SU-DHL-6 (cell line): ENCODE data around the gene PPP2R3A.

Source experiments
- H2AFZ ChIP-seq: fragments of 200-600 bp; sonication (generic); 2 replicates; pipeline ENCODE4 v1.6.1; 2014; ENCODE audit warnings: low read depth, mild to moderate bottlenecking, moderate library complexity, mixed read lengths, antibody characterized with exemption, low read length; ENCODE audit not compliant: severe bottlenecking
- H3F3A ChIP-seq: fragments of 200-600 bp; shearing (Covaris generic); 2 replicates; pipeline ENCODE4 v1.6.0; 2016; ENCODE audit warnings: antibody characterized with exemption, mild to moderate bottlenecking; ENCODE audit not compliant: insufficient read depth
- H3K27ac ChIP-seq: fragments of 200-600 bp; sonication (generic); 2 replicates; pipeline ENCODE4 v1.5.1; 2016; ENCODE audit warnings: low read depth, mild to moderate bottlenecking, low read length, moderate library complexity, mixed read lengths
- H3K27me3 ChIP-seq: fragments of 200-600 bp; sonication (generic), shearing (Covaris generic); 2 replicates; pipeline ENCODE4 v1.6.0; 2014; ENCODE audit warnings: mild to moderate bottlenecking, low read length
- H3K36me3 ChIP-seq: fragments of 200-600 bp; sonication (generic); 2 replicates; pipeline ENCODE4 v1.6.1; 2014; ENCODE audit warnings: mild to moderate bottlenecking, low read length, mixed read lengths
- H3K4me2 ChIP-seq: fragments of 300-600, 200-600 bp; shearing (Covaris generic), sonication (generic); 2 replicates; pipeline ENCODE4 v1.6.0; 2014; ENCODE audit warnings: low read length, low read depth, mild to moderate bottlenecking; ENCODE audit not compliant: poor library complexity, severe bottlenecking
- H3K4me3 ChIP-seq: fragments of 200-600 bp; sonication (generic); 2 replicates; pipeline ENCODE4 v1.5.1; 2014; ENCODE audit warnings: antibody characterized with exemption, low read length, mild to moderate bottlenecking, mixed read lengths; ENCODE audit not compliant: insufficient read depth, poor library complexity, severe bottlenecking
- H3K79me2 ChIP-seq: fragments of 200-600 bp; sonication (generic); 2 replicates; pipeline ENCODE4 v1.6.1; 2014; ENCODE audit warnings: mild to moderate bottlenecking, low read length, moderate library complexity; ENCODE audit not compliant: insufficient read depth
- H3K9ac ChIP-seq: fragments of 200-600 bp; sonication (generic); 2 replicates; pipeline ENCODE4 v1.7.0; 2014; ENCODE audit warnings: mild to moderate bottlenecking, low read length
- H3K9me2 ChIP-seq: fragments of 200-600 bp; sonication (generic); replicated peaks from 2 replicates; pipeline ENCODE4 v1.6.1; 2014; ENCODE audit warnings: low read length; ENCODE audit not compliant: insufficient read depth
- H3K9me3 ChIP-seq: fragments of 200-600 bp; sonication (generic); 2 replicates; pipeline ENCODE4 v1.6.1; 2014; ENCODE audit warnings: low read length, mixed read lengths; ENCODE audit not compliant: insufficient read depth
- H4K20me1 ChIP-seq: fragments of 200-600 bp; sonication (generic); 2 replicates; pipeline ENCODE4 v1.6.1; 2014; ENCODE audit warnings: low read depth, mild to moderate bottlenecking, antibody characterized with exemption, low read length, moderate library complexity, mixed read lengths
- CTCF ChIP-seq: fragments of 200-600 bp; sonication (generic); IDR thresholded peaks from one replicate; pipeline ENCODE4 v1.5.1; 2017; ENCODE audit warnings: antibody characterized with exemption, mild to moderate bottlenecking, low read length, moderate library complexity; ENCODE audit not compliant: insufficient read depth, poor library complexity, severe bottlenecking
- EZH2phosphoT487 ChIP-seq: fragments of 200-600 bp; sonication (generic), shearing (Covaris generic); conservative IDR thresholded peaks from 2 replicates; pipeline ENCODE4 v1.6.1; 2018; ENCODE audit warnings: mild to moderate bottlenecking, antibody characterized with exemption, low read length, moderate library complexity, mixed read lengths

The PPP2R3A gene

GRCh38 chr3:136022529-136023263 lies 57.2 kb downstream of the PPP2R3A start:
- Histone ChIP-seq H3K36me3 (no peaks in the 10 kb centered on the region), H3K27ac (no peak overlapping the region), H3K4me2 (no peak overlapping the region)

GRCh38 chr3:136023264-136023978 lies 57.9 kb downstream of the PPP2R3A start:
- H4K20me1 ChIP-seq: no peaks in the 10 kb centered on the region
- no peak overlapping the region for H3K4me3 ChIP-seq
- TF ChIP-seq CTCF: no peak
- no peak for TF ChIP-seq EZH2phosphoT487
- no peaks in the 10 kb centered on the region for H3K79me2 ChIP-seq
- H3F3A ChIP-seq: no peaks in the 10 kb centered on the region
- no peak overlapping the region for H2AFZ ChIP-seq
- H3K9ac ChIP-seq: no peak overlapping the region
- no peak overlapping the region for H3K27ac ChIP-seq
- no peak overlapping the region for H3K4me2 ChIP-seq
- H3K9me3 ChIP-seq: no peaks in the 10 kb centered on the region
- no peaks in the 10 kb centered on the region for H3K36me3 ChIP-seq
- H3K9me2 ChIP-seq: no peaks in the 10 kb centered on the region
- H3K27me3 ChIP-seq: no peaks in the 10 kb centered on the region

More at GRCh38 chr3:136022529-136023263, 57.2 kb downstream of the PPP2R3A start:
- no peak overlapping the region for H2AFZ ChIP-seq
- no peaks in the 10 kb centered on the region for H3K27me3 ChIP-seq
- no peaks in the 10 kb centered on the region for H3K9me3 ChIP-seq
- H3K9me2 ChIP-seq: no peaks in the 10 kb centered on the region
- no peak overlapping the region for H3K4me3 ChIP-seq
- TF ChIP-seq EZH2phosphoT487 (no peak), CTCF (no peak)
- no peaks in the 10 kb centered on the region for H3F3A ChIP-seq
- no peaks in the 10 kb centered on the region for H3K79me2 ChIP-seq
- no peak overlapping the region for H3K9ac ChIP-seq
- H4K20me1 ChIP-seq: no peaks in the 10 kb centered on the region

- Histone ChIP-seq H3K9me2 (no peaks in the 10 kb centered on the region), H2AFZ (no peak overlapping the region), H3K9ac (no peak overlapping the region), H3K36me3 (no peaks in the 10 kb centered on the region), H4K20me1 (no peaks in the 10 kb centered on the region), H3K27me3 (no peaks in the 10 kb centered on the region), H3K4me3 (no peak overlapping the region), H3K9me3 (no peaks in the 10 kb centered on the region), H3K79me2 (no peaks in the 10 kb centered on the region), H3K4me2 (no peak overlapping the region), H3K27ac (no peak overlapping the region), H3F3A (no peaks in the 10 kb centered on the region)
- TF ChIP-seq CTCF: no peak
- no peak for TF ChIP-seq EZH2phosphoT487
These were observed 70.8 kb downstream of the PPP2R3A start for GRCh38 chr3:136036306-136036705.
